GM18507 (cell line): ENCODE data around the gene ADCY10.
"Not testable (repeated sequence)": the region's sequence is repeated elsewhere in the genome, so short reads cannot be mapped to it uniquely, and the experiment has no call there.

Source experiments
- DNase-seq: peaks from one replicate; pipeline ENCODE4 v3.0.0; 2011; ENCODE audit warnings: low read depth; ENCODE audit not compliant: insufficient read length; ENCODE audit errors: extremely low spot score
- FAIRE-seq: peaks from 2 replicates; lab custom pipeline; 2011; peaks lifted over from hg19 to GRCh38; lab: Jason Lieb, UNC

ADCY10 gene

GRCh38 chr1:167913895-167914496 is at the start of gene ADCY10:
Gene ADCY10 (minus strand): TSS chr1:167914134. CDS start chr1:167905140, 8,994 bp downstream.
- FAIRE-seq, result no peak
- DNase-seq, result no peak

DNA sequence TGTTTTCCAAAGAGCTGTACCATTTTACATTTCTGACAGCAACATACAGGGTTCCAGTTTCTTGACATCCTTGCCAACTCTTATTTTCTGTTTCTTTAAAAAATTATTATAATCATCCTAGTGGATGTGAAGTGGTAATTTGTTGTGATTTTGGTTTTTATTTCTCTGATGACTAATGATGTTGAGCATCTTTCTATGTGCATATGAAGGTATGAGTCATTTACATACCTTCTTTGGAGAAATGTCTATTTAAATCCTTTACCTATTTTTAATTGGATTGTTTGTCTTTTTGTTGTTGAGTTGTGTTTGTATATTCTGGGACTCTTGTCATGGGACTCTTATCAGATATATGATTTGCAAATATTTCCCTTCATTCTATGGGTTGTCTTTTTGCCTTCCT is 43.8 kb upstream of the ADCY10 start:
- DNase-seq (no peak), FAIRE-seq (no peak)

- DNase-seq, result no peak
- no peak for FAIRE-seq
Measured at GRCh38 chr1:167955915-167956314, 42.0 kb upstream of the ADCY10 start.

GRCh38 chr1:167950569-167950968 is 36.6 kb upstream of the ADCY10 start:
- no peak for DNase-seq
- no peak for FAIRE-seq

DNA sequence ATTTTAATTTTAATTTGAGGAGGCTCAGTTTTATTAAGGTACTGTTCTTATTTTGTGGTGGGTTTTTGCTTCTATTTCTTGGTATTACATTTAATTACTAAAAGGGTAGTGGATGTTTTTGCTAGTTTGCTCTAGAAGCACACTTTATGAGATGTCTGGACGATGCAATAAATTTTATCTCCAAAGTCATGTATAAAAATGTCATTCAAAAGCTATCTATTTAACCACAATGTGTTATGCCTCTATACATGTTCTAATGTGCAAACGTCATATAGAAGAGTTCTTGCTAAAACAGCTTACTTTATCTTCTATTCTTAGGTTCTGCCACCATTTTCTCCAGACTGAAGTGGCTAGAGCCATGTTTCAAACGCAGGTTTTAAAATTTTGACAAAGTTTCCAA is 35.9 kb upstream of the ADCY10 start:
- DNase-seq (no peak), FAIRE-seq (no peak)

GRCh38 chr1:167947733-167948132 is 33.8 kb upstream of the ADCY10 start:
- FAIRE-seq (no peak), DNase-seq (no peak)

DNA sequence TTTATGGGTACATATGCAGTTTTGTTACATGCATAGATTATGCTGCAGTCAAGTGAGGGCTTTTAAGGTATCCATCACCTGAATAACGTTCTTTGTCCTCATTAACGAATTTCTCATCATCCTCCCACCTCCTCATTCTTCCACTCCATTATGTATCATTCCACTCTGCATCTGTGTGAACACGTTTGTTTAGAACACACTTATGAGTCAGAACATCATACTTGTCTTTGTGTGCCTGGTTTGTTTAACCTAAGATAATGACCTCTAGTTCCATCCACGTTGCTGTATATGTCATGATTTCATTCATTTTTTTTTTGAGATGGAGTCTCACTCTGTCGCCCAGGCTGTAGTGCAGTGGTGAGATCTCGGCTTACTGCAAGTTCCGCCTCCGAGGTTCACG is 29.6 kb upstream of the ADCY10 start:
- FAIRE-seq, result no peak
- no peak for DNase-seq

- FAIRE-seq (no peak), DNase-seq (no peak)
Measured at GRCh38 chr1:167940264-167940663, 26.3 kb upstream of the ADCY10 start.

DNA sequence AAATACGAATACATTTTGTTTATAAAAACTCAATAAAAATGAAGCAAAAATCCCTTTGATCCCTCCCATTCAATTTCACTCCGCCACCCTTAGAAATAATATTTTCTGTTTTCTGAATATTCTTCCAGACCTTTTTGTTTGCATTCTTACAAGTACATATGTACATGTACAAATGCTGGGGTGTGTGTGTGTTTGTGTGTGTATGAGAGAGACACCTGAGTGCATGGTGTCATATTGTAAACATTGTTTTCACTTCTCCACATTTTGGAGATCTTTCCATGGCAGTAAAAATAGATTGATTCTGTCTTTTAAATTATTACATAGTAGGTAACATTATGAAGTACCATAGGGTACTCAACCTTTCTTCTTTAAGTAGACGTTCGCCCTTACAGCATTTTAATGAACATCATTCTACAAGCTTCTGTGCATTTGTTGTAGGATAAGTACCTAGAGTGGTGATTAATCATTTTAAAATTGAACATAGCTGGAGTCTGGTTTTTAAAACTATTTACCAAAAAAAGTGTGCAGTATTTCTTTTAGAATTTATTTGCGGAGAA is 24.2 kb upstream of the ADCY10 start:
- FAIRE-seq, result no peak
- DNase-seq, result no peak

DNA sequence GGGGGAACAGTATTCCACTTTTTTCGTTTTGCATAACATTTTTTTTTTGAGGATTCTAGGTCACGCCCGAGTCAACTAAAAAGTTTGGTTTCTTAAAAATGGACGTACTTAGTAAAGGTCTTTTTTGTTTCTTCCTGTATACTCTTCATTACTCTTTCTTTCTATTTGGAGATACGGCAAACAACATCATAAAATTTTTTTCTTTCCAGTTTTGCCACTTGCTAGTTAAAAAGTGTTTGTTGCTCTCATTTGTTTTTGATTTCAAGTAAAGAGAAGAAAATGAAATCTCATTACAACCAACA is 23.7 kb upstream of the ADCY10 start:
- DNase-seq (no peak), FAIRE-seq (peak; percentile 21)

DNA sequence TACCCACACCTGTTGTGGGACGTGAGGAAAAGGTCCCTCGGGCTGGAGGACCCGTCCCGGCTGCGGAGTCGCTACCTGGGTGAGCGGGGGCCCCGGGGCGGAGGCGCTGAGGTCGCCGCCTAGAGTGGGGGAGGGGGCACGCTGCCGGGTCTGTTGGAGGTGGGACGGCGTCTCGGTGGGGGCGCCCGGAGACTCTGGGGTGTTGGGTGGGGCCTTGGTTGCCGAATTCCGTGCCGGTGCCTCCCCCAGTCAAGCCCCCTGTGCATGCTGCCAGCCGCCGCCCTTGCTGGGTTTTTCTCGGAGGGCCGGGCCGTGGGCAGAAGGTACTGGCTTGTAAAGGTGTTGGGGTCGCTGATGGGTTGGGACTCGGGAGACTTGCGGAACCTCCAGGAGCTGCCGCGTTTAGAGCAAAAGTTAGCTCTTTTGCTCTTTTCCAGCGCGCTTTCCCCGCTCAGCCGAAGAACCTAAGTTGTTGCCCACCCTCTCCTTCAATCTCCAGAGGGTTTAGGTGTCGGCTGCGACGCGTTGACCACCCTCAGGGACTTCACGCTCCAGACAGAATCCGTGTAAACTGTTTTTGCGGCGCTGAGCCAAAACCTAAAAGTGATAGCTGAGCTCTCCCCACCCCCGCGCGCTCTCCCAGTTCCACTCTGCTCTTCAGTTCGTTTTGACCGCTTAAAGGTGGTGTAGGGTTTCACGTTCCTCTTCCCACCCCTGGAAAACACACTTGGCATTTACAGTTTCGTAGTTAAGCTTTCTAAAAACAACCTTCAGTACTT is 23.2 kb upstream of the ADCY10 start, which contains the start of gene MPC2:
TSS of gene MPC2 (minus strand) at position 143 of the 779 bp plus-strand sequence. CDS start 1,231 bp downstream, outside the sequence.
- peak; percentile 20 for DNase-seq
- peak; percentile 76 for FAIRE-seq

DNA sequence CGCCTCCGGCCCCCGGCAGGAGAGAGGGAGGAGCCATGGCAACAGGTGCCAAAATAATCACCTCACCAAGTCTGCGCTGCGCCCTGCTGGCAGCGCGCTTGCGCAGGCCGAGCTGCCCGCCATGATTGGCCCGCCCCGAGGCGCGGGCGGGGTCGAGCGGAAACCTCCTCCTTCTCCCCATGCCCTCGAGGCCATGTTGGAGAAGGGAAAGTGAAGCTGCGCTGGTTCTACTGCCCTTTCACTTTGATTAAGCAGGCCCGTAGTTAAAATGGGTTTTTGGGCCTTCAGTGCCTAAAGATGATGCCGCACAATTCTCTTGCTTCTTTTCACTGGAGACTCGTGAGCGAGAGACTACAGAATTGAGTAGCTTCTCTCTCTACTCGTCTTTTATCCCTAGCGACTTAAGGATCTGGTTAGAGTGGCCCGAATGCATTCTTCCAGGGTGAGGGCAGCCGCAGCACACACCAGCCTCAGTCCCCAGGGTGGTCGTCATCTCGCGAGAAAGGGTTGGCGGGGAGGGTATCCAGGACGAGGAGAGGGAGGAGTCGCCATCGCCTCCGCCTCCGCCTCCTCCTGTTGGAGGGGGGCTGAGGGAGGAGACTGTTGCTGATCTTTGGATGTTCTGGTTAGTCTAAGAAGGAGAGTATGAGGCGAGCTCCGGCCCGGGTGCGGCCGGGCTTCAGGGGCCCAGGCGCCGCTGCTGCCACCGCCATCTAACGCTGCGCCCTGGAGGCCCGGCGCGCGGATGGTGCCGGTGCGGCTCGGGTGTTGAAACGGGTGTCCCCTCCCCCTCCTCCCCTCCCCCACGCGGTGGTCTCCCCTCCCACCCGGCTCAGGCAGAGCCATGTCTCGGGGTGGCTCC is 22.4 kb upstream of the ADCY10 start, which contains the start of gene DCAF6:
TSS of gene DCAF6 (plus strand) at position 616 of the 862 bp plus-strand sequence. CDS start at position 845, 229 bp downstream.
- FAIRE-seq (peak; percentile 98), DNase-seq (peak; percentile 94)

DNA sequence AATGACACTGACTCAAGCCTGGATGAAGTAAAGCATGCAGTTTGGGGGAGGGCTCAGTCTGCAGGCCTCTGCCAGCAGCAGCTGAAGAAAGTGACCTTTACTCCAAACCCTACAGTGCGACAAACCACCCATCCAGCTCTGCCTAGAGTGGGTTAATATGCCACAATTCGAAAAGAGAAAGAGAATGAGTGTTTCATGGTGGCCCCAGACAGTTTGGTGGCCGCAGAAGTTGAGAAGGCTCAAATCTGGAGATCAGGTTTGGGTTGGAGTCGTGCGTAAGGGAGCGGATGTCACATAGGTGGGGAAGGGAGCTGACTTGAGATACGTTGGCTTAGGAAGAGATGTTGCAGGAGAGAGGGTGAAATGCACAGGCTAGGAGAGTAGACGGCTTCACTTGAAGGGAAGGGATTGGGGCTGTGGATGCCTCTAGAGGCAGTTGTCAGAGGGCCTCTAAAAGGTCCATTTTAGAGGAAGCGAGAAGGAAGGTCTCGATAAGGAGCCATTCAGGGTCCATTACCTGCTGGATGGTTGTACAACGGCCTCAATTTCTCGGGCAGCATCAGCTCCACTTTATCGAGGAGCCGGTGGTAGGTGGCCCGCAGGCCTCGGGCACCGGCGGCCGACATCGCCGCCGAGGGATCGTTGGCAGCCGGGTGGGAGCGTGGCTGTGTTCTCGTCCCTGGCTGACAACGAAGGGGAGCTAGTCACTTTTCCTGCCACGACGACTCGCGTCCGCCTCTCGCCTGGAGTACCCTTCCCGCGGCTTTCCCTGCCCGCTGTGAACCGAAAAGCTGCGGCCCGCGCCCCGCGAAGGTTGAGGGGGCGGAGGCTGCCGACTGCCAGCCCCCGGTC is 21.5 kb upstream of the ADCY10 start:
- no peak for DNase-seq

GRCh38 chr1:167934426-167935215 is 20.7 kb upstream of the ADCY10 start:
- no peak for DNase-seq
- FAIRE-seq, result no peak

More for the DNA sequence above, 21.5 kb upstream of the ADCY10 start:
- FAIRE-seq, result peak; percentile 38

DNA sequence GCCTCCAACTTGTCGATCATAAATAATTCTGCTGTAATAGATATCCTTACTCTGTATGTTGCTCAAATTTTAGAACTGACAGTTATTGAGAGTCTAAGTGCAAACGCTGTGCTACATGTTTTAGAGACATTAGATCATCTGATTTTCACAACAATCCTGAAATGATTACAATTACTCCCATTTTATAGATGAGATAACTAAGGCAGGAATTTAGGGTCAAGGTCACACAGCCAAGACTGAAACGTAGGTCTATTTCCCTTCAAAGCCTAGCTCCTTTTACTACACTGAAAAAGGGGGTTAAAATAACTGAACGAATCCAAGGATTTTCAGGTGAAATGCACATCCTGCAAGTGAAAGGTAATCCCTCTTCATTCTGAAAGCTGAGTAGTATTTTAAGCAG is 19.9 kb upstream of the ADCY10 start:
- FAIRE-seq (no peak), DNase-seq (no peak)

DNA sequence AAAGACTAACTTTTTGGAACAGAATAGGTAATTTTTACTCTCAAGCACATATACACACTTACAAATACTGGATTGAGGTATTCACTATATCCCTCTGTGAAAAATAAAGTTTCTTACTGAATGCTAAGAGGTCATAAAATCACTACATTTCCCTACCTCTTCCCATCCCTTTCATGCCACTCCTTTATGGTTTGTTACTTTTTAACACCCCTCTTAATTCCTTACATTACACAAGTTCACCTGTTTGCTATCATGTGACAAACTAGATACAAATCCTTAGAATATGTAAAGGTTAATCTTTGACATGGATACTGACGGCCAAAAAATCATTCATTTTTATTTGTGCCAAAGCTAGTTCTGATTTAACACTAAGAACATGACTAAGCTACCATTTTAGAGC is 15.8 kb upstream of the ADCY10 start:
- no peak for FAIRE-seq
- DNase-seq, result no peak

- DNase-seq, FAIRE-seq: not testable (repeated sequence)
Measured at GRCh38 chr1:167928919-167929318, 15.0 kb upstream of the ADCY10 start.

GRCh38 chr1:167928457-167928852 is 14.5 kb upstream of the ADCY10 start:
- FAIRE-seq (no peak), DNase-seq (no peak)
